Stomach (tissue), 4 donors: ENCODE measurements around the gene GPT2.

Experiments
- CTCF ChIP-seq, 7 experiments: fragments of 450-650 bp in 4 of 7; fragments of 200-600 bp in 3 of 7; sonication (generic) in 3 of 7; IDR thresholded peaks; one replicate each; pipeline ENCODE4 v1.5.1; 2016 to 2019; ENCODE audit warnings: antibody characterized with exemption in 7 of 7, control low read depth in 2 of 7, mild to moderate bottlenecking in 1 of 7
- POLR2AphosphoS5 ChIP-seq, 3 donors: sonication (generic); formaldehyde crosslinking; IDR thresholded peaks; one replicate each; pipeline ENCODE4 v1.6.1; 2016; ENCODE audit warnings: antibody characterized with exemption in 3 of 3

- TF ChIP-seq CTCF (IDR thresholded peaks at IDR 0.05) (no peak), POLR2AphosphoS5 (IDR thresholded peaks at IDR 0.05) (peak in 2 of 3 donors; percentile 62 to 68)
These were observed 36.4 kb downstream of the GPT2 start for GRCh38 chr16:46920402-46921068.
